ENCODE data around the gene SGSM1. TPM values are rescaled to one million over a fixed set of nuclear protein-coding genes. Genes with fewer than 3 reads are reported as not detected.

The SGSM1 gene
- total RNA-seq, 1 experiment from 2014 or later = 5.1 TPM

GRCh38 chr22:24942301-24942700, 136.3 kb downstream of the SGSM1 start:
- no peak overlapping the region for H2AFZ ChIP-seq (ENCODE audit: low read depth, low read length, poor library complexity, severe bottlenecking)
- H3K79me2 ChIP-seq (ENCODE audit: insufficient read depth, low read length) = no peaks in the 10 kb centered on the region
- TF ChIP-seq ZNF274 (IDR thresholded peaks at IDR 0.05; ENCODE audit: low read depth, low read length) (no peak), RAD21 (IDR thresholded peaks at IDR 0.05; ENCODE audit: low read depth) (no peak), CBX3 (IDR thresholded peaks at IDR 0.05; ENCODE audit: low read depth) (no peak), CEBPB (IDR thresholded peaks at IDR 0.05; ENCODE audit: low read depth) (no peak), FOSL1 (IDR thresholded peaks at IDR 0.05; ENCODE audit: low read depth) (no peak), EZH2phosphoT487 (IDR thresholded peaks at IDR 0.05; ENCODE audit: borderline replicate concordance) (no peak), SP1 (IDR thresholded peaks at IDR 0.05; ENCODE audit: low read depth) (no peak), ZFX (IDR thresholded peaks at IDR 0.05) (no peak), YY1 (IDR thresholded peaks at IDR 0.05; ENCODE audit: extremely low read depth, insufficient replicate concordance, low read depth, low read length) (no peak), ELF1 (IDR thresholded peaks at IDR 0.05; ENCODE audit: borderline replicate concordance, low read depth) (no peak), POLR2A (IDR thresholded peaks at IDR 0.05; ENCODE audit: borderline replicate concordance, extremely low read depth, insufficient read depth, insufficient read length) (no peak), EGR1 (IDR thresholded peaks at IDR 0.05; ENCODE audit: low read depth) (no peak), MAX (IDR thresholded peaks at IDR 0.05) (no peak), POLR2AphosphoS5 (IDR thresholded peaks at IDR 0.05; ENCODE audit: low read depth, low read length) (no peak), ZBTB33 (IDR thresholded peaks at IDR 0.05; ENCODE audit: extremely low read depth, insufficient replicate concordance, low read length) (no peak), JUND (IDR thresholded peaks at IDR 0.05) (no peak), EZH2 (IDR thresholded peaks at IDR 0.05) (no peak), TCF7L2 (IDR thresholded peaks at IDR 0.05; ENCODE audit: borderline replicate concordance, extremely low read depth, insufficient read depth, insufficient read length) (no peak)
- TF ChIP-seq, protein P1, sequence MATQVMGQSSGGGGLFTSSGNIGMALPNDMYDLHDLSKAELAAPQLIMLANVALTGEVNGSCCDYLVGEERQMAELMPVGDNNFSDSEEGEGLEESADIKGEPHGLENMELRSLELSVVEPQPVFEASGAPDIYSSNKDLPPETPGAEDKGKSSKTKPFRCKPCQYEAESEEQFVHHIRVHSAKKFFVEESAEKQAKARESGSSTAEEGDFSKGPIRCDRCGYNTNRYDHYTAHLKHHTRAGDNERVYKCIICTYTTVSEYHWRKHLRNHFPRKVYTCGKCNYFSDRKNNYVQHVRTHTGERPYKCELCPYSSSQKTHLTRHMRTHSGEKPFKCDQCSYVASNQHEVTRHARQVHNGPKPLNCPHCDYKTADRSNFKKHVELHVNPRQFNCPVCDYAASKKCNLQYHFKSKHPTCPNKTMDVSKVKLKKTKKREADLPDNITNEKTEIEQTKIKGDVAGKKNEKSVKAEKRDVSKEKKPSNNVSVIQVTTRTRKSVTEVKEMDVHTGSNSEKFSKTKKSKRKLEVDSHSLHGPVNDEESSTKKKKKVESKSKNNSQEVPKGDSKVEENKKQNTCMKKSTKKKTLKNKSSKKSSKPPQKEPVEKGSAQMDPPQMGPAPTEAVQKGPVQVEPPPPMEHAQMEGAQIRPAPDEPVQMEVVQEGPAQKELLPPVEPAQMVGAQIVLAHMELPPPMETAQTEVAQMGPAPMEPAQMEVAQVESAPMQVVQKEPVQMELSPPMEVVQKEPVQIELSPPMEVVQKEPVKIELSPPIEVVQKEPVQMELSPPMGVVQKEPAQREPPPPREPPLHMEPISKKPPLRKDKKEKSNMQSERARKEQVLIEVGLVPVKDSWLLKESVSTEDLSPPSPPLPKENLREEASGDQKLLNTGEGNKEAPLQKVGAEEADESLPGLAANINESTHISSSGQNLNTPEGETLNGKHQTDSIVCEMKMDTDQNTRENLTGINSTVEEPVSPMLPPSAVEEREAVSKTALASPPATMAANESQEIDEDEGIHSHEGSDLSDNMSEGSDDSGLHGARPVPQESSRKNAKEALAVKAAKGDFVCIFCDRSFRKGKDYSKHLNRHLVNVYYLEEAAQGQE (IDR thresholded peaks at IDR 0.05; ENCODE audit: low read depth) = no peak
- no peak overlapping the region for H3K9ac ChIP-seq (ENCODE audit: low read length)
- H3K4me2 ChIP-seq (ENCODE audit: low read length) = no peak overlapping the region
- ATAC-seq = no peak
- CTCF ChIA-PET = interaction anchor here (1.0 kb wide), 1 partner anchor 9 kb away, joined by 3 read pairs; no protein-coding TSS in a partner anchor
- no peak overlapping the region for H3K27ac ChIP-seq (ENCODE audit: low read depth, low read length)
- H3K4me1 ChIP-seq (ENCODE audit: control insufficient read depth in 1 of 2, insufficient read depth in 2 of 2, low read length in 2 of 2) = peaks cover 0 to 2% of the 10 kb centered on the region in 2 experiments; a peak in 1 of 4 replicates
- POLR2A ChIA-PET = no interaction called here
- no peaks in the 10 kb centered on the region for H3K27me3 ChIP-seq (ENCODE audit: insufficient read depth, low read length)
- RAD21 ChIA-PET (ENCODE audit: low non-redundant PET in 1 of 2, low total read pairs in 2 of 2, uncharacterized antibody in 2 of 2, unreplicated experiment in 2 of 2) = no interaction called here
- H3K9me2 ChIP-seq (ENCODE audit: insufficient read depth) = no peaks in the 10 kb centered on the region
- no peak overlapping the region for H3K4me3 ChIP-seq (replicated peaks in 1 of 2; ENCODE audit: low read depth in 1 of 2, low read length in 2 of 2)
- no peak for DNase-seq (ENCODE audit: low read depth, low spot score)
- intact Hi-C loops (cut with micrococcal nuclease) = no loop called here
- H3K36me3 ChIP-seq (ENCODE audit: control insufficient read depth in 1 of 2, insufficient read depth in 2 of 2, low read length in 2 of 2) = no peaks in the 10 kb centered on the region
- H3K9me3 ChIP-seq (ENCODE audit: control insufficient read depth in 1 of 2, insufficient read depth in 1 of 2, low read depth in 1 of 2, low read length in 2 of 2) = no peaks in the 10 kb centered on the region
- no TSS peak for BruUV-seq (replicated peaks)
- no peaks in the 10 kb centered on the region for H4K20me1 ChIP-seq (ENCODE audit: insufficient read depth)
